ENCODE results near the gene KLHL5.

Gene KLHL5

DNA sequence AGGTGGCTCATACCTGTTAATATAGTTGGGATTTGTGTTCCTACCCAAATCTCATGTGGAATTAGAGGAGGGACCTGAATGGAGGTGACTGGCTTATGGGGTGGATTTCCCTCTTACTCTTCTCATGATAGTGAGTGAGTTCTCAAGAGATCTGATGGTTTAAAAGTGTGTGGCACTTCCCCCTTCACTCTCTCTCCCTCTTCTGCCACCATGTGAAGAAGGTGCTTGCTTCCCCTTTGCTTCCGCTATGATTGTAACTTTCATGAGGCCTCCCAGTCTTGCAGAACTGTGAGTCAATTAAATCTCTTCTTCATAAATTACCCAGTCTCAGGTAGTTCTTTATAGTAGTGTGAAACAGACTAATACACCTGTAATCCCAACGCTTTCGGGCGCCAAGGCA, 92.0 kb downstream of the KLHL5 start:
- in situ Hi-C loops (cut with HindIII; ENCODE audit: low sequenced_read_pairs): no loop called here
- DNase-seq (ENCODE audit: low read depth, low spot score): no peak
- H3K4me3 ChIP-seq (ENCODE audit: low read depth, low read length): no peak overlapping the region
- TF ChIP-seq, protein P1, sequence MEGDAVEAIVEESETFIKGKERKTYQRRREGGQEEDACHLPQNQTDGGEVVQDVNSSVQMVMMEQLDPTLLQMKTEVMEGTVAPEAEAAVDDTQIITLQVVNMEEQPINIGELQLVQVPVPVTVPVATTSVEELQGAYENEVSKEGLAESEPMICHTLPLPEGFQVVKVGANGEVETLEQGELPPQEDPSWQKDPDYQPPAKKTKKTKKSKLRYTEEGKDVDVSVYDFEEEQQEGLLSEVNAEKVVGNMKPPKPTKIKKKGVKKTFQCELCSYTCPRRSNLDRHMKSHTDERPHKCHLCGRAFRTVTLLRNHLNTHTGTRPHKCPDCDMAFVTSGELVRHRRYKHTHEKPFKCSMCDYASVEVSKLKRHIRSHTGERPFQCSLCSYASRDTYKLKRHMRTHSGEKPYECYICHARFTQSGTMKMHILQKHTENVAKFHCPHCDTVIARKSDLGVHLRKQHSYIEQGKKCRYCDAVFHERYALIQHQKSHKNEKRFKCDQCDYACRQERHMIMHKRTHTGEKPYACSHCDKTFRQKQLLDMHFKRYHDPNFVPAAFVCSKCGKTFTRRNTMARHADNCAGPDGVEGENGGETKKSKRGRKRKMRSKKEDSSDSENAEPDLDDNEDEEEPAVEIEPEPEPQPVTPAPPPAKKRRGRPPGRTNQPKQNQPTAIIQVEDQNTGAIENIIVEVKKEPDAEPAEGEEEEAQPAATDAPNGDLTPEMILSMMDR (IDR thresholded peaks at IDR 0.05; ENCODE audit: low read depth, low read length): no peak

DNA sequence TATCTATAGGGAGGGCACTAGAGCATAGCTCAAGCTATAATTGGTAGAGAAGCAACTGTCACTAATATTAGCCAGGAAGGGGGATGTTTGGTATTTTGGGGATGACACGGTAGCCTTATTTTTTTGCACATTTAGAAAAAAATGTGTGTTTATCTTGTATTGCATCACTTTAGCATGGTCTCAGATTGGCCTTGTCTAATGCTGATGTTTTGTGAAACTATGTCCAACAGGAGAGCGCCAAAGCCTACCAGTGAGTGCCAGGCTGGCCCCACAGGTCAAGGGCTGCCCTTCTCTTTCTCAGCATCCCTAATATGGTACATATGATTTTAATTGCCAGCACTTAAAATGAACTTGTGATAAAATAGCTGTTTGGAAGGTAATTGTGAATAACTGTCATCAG, 95.5 kb downstream of the KLHL5 start:
- DNase-seq (ENCODE audit: low read depth, low spot score): no peak
- TF ChIP-seq, protein P1 (IDR thresholded peaks at IDR 0.05; ENCODE audit: low read depth, low read length): no peak
- no peak overlapping the region for H3K4me3 ChIP-seq (ENCODE audit: low read depth, low read length)
- in situ Hi-C loops (cut with HindIII; ENCODE audit: low sequenced_read_pairs): no loop called here

DNA sequence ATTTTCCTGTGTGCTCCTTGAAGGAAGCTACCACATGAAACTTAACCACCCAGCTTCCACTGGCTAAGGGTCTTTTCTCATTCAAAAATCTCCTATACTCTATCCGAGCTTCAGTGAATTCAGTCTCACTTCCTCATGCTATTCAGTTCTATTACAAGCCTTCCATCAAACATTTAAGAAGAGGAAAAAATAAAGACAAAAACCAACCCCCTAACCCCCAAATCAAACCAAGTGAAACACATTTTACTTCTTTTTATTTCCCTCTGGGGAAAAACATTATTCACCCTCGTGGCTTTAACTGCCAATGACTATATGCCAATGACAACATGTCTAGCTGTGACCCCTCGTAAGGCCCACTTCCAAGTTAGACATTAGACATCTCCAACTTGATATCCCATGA, 104.1 kb downstream of the KLHL5 start:
- in situ Hi-C loops (cut with HindIII; ENCODE audit: low sequenced_read_pairs): no loop called here
- TF ChIP-seq, protein P1 (IDR thresholded peaks at IDR 0.05; ENCODE audit: low read depth, low read length): no peak
- no peak for DNase-seq (ENCODE audit: low read depth, low spot score)
- no peak overlapping the region for H3K4me3 ChIP-seq (ENCODE audit: low read depth, low read length)

- in situ Hi-C loops (cut with HindIII; ENCODE audit: low sequenced_read_pairs): no loop called here
- no peak overlapping the region for H3K4me3 ChIP-seq (ENCODE audit: low read depth, low read length)
- DNase-seq (ENCODE audit: low read depth, low spot score): no peak
- TF ChIP-seq, protein P1 (IDR thresholded peaks at IDR 0.05; ENCODE audit: low read depth, low read length): no peak
These were observed 104.6 kb downstream of the KLHL5 start for GRCh38 chr4:39166669-39167068.

DNA sequence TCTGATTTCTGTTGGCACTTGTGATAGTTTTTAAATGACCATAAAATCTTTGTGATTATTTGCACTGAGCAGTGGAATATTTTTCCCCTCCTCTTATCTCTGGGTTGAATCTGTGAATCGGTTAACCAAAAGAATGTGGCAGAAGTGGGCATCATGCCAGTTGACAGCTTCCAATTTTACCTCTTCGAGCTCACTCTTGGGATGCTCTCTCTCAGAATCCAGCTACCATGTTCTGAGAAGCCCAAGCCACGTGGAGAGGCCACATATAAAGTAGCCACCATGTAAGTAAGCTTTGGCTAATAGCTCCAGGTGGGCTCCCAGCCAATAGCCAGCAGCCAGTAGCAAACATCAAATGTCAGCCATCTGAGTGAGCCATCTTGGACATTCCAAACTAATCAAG, 107.4 kb downstream of the KLHL5 start:
- H3K4me3 ChIP-seq (ENCODE audit: low read depth, low read length): no peak overlapping the region
- in situ Hi-C loops (cut with HindIII; ENCODE audit: low sequenced_read_pairs): no loop called here
- peak; percentile 15 for DNase-seq (ENCODE audit: low read depth, low spot score)
- TF ChIP-seq, protein P1 (IDR thresholded peaks at IDR 0.05; ENCODE audit: low read depth, low read length): no peak

DNA sequence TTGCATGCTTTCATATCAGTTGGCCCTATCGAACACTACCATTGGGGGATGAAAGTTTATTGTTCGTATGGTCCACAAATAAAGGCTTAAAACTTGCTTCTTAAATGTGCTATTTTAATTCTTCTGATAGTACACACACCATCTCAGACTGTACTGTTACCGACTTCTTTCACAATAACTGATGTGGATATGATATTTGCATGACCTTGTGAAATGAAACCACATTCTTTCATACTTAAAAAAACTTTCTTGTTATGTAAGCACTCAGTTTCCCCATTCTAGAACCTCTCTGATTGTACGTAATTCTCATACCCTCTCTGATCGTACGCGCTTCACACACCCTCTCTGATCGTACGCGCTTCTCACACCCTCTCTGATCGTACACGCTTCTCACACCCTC, 108.3 kb downstream of the KLHL5 start:
- H3K4me3 ChIP-seq (ENCODE audit: low read depth, low read length): no peak overlapping the region
- DNase-seq (ENCODE audit: low read depth, low spot score): no peak
- in situ Hi-C loops (cut with HindIII; ENCODE audit: low sequenced_read_pairs): no loop called here
- TF ChIP-seq, protein P1 (IDR thresholded peaks at IDR 0.05; ENCODE audit: low read depth, low read length): no peak

All from astrocyte of the spinal cord (primary cell).